H7 (cell line): Measurements from ENCODE around the gene SPACDR. TPM values are rescaled to one million over a fixed set of nuclear protein-coding genes. Genes with fewer than 3 reads are reported as not detected.
"Not testable (repeated sequence)": the region's sequence is repeated elsewhere in the genome, so short reads cannot be mapped to it uniquely, and the experiment has no call there.

Experiments used
- DNase-seq: peaks from one replicate; pipeline ENCODE4 v3.0.0; 2012
- H3K27me3 ChIP-seq: 2 replicates; pipeline ENCODE4 v1.6.0; 2011; ENCODE audit warnings: mild to moderate bottlenecking, low read length; ENCODE audit not compliant: control insufficient read depth, insufficient read depth
- H3K36me3 ChIP-seq: replicated peaks from 2 replicates; pipeline ENCODE4 v1.5.1; 2011; ENCODE audit warnings: low read length; ENCODE audit not compliant: control insufficient read depth, insufficient read depth
- H3K4me3 ChIP-seq: 2 replicates; pipeline ENCODE4 v1.5.1; 2011; ENCODE audit warnings: low read depth, mild to moderate bottlenecking, control low read depth, low read length, moderate library complexity; ENCODE audit not compliant: insufficient read depth
- total RNA-seq: library from RNA; depleted of rRNA; stranded (reverse); fragments of >200 nt; shearing (Covaris generic); gene quantifications from 2 replicates; pipeline ENCODE4 v1.2.3, GENCODE V29; 2014

The SPACDR gene
- total RNA-seq, 1 experiment from 2014 or later: 1.1 TPM

DNA sequence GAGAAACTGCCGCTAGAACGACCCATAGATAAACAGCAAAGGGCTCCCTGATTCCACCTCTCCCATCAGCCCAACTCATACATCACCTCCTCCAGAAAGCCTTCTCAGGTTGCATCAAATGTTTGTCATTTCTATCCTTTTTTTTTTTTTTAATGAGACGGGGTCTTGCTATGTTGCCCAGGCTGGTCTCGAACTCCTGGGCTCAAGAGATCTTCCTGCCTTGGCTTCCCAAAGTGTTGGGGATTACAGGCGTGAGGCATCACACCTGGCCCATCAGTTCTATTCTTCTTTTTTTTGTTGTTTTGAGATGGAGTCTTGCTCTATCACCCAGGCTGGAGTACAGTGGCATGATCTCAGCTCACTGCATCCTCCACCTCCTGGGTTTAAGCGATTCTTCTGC, 7.0 kb downstream of the SPACDR start:
- DNase-seq: no peak
- H3K4me3 ChIP-seq: no peak overlapping the region
- H3K36me3 ChIP-seq: no peaks in the 10 kb centered on the region
- no peaks in the 10 kb centered on the region for H3K27me3 ChIP-seq

DNA sequence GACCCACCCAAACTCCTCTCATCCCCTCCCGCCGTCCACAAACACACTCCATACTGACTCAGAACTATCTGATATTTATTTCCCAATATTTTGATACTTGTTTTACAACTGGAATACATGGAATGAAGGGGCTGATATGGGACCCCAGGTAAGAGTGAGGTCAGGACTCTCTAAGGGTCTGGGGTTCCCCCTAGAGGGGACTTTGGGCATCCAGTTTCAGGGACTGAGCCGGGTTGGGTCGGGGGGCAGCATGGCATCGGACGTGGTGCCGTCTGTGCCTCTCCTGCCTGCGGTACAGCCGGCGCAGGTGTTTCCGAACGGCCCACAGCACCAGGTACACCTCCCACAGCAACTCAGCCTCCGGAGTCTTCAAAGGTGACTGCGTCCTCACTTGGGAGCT, 7.5 kb downstream of the SPACDR start:
- no peak overlapping the region for H3K4me3 ChIP-seq
- peak; percentile 82 for DNase-seq
- H3K36me3 ChIP-seq: no peaks in the 10 kb centered on the region
- no peaks in the 10 kb centered on the region for H3K27me3 ChIP-seq

DNA sequence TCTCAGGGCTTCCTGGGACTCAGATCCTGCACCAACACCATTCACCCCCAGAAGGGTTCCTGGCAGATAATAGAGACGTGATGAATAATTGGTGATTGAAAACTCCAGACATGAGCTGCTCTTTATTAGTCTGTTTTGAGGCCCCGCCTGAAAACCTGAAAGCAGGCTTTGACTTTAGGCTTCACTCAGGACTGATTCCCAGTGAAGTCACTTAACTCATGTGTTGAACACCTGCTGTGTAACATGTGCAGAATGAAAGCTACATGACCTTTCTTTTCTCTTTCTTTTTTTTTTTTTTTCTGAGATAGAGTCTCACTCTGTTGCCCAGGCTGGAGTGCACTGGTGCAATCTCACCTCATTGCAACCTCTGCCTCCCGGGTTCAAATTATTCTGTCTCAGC, 8.9 kb downstream of the SPACDR start:
- Histone ChIP-seq H3K36me3 (no peaks in the 10 kb centered on the region), H3K4me3 (no peak overlapping the region), H3K27me3 (no peaks in the 10 kb centered on the region)
- no peak for DNase-seq

DNA sequence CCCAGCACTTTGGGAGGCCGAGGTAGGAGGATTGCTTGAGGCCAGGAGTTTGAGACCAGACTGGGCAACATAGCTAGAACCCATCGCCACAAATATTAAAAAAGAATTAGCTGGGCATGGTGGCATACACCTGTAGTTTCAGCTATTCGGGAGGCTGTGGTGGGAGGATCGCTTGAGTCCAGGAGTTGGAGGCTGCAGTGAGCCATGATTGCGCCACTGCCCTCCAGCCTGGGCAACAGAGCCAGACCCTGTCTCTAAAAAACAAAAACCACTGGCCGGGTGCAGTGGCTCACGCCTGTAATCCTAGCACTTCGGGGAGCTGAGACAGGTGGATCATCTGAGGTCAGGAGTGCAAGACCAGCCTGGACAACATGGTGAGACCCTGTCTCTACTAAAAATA, 10.2 kb downstream of the SPACDR start:
- H3K27me3 ChIP-seq, H3K36me3 ChIP-seq, DNase-seq, H3K4me3 ChIP-seq: not testable (repeated sequence)

DNA sequence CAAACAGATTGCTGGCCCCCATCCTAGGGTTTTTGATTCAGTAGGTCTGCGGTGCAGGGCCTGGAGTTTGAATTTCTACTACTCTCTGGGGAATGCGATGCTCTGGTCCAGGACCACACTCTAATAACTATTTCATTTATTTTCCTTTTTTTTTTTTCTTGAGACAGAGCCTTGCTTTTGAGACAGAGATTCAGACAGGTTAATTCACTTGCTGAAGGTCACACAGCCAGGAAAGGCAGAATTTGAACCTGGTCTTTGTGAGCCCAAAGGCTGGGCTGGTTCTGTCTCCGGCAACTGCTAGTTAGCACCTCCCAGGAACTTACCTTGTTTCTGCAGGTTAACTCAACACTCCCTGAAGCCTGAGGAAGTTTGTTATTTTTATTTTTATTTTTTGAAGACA, 11.5 kb downstream of the SPACDR start:
- no peaks in the 10 kb centered on the region for H3K36me3 ChIP-seq
- no peak for DNase-seq
- H3K4me3 ChIP-seq: no peak overlapping the region
- no peaks in the 10 kb centered on the region for H3K27me3 ChIP-seq

DNA sequence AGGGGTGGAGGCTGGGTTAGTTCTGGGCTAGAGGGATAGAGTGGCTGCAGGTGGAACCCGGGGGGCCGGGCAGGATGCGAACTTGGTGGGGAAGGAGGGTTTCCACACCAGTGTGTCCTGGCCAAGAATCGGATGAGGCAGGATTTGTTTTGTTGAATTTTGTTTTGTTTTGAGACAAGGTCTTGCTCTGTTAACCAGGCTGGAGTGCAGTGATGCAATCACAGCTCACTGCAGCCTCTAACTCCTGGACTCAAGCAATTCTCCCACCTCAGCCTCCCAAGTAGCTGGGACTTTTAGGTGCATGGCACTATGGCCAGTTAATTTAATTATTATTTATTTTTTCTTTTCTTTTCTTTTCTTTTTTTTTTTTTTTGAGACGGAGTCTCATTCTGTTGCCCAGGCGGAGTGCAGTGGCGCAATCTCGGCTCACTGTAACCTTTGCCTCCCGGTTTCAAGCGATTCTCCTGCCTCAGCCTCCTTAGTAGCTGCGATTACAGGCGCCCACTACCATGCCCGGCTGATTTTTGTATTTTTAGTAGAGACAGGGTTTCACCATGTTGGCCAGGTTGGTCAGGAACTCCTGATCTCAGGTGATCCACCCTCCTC, 14.8 kb downstream of the SPACDR start:
- H3K4me3 ChIP-seq: no peak overlapping the region
- DNase-seq: no peak
- no peaks in the 10 kb centered on the region for H3K27me3 ChIP-seq
- H3K36me3 ChIP-seq: no peaks in the 10 kb centered on the region

DNA sequence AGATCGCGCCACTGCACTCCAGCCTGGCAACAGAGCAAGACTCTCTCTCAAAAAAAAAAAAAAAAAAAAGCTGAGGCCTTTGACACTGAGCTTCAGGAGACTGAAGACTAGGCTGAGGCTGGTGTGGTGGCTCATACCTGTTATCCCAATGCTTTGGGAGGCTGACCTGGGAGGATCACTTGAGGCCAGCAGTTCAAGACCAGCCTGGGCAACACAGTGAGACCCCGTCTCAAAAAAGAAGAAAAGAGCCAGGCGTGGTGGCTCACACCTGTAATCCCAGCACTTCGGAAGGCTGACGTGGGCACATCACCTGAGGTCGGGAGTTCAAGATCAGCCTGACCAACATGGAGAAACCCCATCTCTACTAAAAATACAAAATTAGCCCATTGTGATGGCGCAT, 16.7 kb downstream of the SPACDR start:
- not testable (repeated sequence) for H3K27me3 ChIP-seq, H3K36me3 ChIP-seq, H3K4me3 ChIP-seq, DNase-seq

DNA sequence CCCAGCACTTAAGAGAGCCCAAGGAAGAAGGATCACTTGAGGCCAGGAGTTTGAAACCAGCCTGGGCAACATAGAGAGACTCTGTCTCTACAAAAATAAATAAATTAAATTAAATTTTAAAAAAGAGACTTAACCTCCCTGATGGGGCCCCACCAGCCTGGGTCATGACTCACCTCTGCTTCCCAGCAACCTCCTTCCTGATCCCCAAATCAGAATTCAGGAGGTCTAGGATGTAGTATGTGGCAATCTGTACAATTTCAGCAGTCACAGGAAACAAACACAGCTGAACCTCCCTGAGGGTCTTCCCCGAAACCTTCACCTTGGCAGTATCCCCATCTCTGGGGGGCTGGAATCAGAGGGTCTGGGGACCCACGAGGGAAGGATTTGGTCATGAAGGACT, 18.0 kb downstream of the SPACDR start:
- Histone ChIP-seq H3K36me3 (no peaks in the 10 kb centered on the region), H3K27me3 (no peaks in the 10 kb centered on the region), H3K4me3 (no peak overlapping the region)
- DNase-seq: no peak

DNA sequence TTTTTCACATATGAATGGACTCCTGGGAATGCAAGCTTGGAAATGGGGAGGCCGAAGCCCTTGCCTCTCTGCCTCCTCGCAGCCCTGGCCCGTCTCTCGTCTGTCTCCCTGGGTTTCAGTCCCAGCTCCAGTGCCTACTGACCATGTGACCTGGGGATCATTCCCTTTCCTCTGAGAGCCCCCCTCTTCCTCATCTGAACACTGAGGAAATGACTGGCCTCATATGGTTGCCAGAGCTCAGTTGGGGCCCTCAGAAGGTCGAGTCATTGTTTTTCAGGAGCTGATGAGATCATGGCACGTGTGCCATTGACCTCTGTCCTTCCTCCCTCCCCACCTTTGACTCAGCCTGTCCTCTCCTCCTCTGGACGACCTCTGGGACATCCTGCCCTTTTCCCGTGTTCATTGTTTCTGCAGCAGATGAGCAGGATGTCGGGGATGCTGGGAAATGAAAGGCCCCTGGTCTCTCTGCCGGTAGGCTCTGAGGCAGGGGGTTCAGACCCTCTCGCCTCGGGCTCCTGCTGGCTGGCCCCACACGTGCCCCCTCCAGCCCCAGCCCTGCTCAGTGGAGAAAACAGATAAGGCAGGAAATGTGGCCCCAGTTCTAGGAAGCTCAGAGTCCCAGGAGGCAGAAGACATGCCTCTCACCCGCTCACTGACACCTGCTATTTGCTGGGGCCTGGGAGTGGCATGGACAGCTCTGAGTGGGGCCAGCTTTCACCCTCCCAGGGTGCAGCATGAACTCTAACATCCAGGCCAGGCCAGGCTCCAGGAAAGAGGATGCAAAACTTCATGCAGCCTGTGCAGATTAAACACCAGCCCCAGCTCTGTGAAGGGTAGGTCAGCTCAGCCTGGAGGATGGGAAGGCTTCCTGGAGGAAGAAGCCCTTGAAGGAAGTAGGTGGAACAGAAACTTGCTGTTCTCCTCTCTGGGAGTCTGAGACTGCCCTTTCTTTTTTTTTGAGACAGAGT, 19.5 kb downstream of the SPACDR start:
- no peaks in the 10 kb centered on the region for H3K27me3 ChIP-seq
- no peak overlapping the region for H3K4me3 ChIP-seq
- DNase-seq: peak; percentile 44
- no peaks in the 10 kb centered on the region for H3K36me3 ChIP-seq

DNA sequence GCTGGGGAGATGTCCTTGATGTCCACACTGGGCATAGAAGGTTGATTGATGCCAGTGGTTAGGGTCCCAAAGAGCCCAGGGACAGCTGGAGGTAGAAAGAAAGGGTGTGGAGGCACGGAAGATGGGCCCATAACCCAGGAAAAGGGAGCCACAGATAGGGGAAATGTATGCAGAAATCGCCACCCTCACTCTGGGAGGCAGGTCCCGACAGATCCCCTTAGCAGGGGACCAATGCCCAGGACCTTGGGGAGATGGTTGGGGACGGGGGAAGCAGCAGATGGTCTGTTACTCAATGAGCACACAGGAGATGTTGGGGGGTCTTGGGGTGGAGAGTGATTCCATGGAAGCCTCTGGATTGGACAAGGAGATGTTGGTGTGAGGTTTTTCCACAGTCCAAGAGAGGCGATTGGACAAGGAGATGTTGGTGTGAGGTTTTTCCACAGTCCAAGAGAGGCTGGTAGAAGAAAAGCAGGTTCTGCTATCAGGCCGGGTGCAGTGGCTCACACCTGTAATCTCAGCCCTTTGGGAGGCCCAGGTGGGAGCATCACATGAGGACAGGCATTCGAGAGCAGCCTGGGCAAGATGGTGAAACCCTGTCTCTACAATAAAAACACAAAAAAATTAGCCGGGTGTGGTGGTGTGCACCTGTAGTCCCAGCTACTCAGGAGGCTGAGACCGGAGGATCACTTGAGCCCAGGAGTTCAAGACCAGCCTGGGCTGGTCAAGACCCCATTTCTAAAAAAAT, 20.8 kb downstream of the SPACDR start:
- no peak for DNase-seq
- Histone ChIP-seq H3K4me3 (no peak overlapping the region), H3K36me3 (no peaks in the 10 kb centered on the region), H3K27me3 (no peaks in the 10 kb centered on the region)

DNA sequence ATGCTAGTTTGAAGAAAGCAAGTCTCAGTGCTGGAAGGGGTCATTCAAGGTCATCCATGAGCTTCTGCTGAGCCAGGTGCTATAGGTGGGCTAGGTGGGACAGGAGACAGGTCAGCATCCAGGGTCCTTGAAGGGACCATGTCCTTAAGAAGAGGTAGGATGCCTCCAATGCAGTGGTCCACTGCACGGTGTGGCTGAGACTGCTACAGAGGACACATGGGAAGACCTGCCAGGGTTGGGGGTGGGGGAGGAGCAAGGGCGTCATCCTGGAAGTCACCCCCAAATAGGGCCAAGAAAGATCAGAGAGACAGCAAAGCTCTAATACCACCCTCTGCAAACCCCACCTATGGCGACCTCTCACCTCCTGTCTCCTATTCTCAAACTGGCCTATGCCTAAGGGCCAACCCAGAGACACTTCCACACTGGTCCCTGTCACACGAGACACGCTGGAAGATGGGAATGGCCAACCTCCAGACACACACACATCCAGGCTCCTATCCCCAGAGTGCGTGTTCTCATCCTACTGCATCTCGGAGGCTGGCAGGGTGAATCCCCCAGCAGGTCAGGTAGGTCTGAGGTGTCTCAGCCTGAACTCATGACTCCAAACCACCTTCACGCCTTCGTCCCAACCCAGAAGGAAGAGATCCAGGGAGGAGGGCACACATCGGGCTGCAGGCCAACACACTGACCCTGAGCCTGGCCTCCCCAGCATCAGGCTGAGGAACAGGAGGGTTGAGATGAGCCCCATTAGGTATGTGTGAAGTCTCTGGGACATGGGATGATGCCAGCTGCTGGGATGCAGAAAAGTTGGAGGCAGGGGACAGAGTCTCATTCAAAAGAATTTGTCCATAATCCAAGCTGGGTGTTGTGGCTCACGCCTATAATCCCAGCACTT, 22.2 kb downstream of the SPACDR start:
- Histone ChIP-seq H3K27me3 (no peaks in the 10 kb centered on the region), H3K36me3 (no peaks in the 10 kb centered on the region), H3K4me3 (no peak overlapping the region)
- DNase-seq: no peak

DNA sequence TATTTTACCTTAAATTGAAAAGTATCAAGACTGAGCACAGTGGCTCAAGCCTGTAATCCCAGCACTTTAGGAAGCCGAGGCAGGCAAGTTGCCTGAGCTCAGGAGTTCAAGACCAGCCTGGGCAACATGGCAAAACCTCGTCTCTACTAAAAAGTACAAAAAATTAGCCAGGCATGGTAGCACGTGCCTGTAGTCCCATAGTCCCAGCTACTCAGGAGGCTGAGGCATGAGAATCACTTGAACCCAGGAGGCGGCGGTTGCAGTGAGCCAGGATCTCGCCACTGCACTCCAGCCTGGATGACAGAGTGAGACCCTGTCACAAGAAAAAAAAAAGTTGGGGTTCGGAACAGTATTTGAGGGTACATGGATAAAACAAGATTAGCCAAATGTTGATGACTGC, 24.8 kb downstream of the SPACDR start:
- not testable (repeated sequence) for H3K4me3 ChIP-seq, H3K36me3 ChIP-seq, DNase-seq, H3K27me3 ChIP-seq

DNA sequence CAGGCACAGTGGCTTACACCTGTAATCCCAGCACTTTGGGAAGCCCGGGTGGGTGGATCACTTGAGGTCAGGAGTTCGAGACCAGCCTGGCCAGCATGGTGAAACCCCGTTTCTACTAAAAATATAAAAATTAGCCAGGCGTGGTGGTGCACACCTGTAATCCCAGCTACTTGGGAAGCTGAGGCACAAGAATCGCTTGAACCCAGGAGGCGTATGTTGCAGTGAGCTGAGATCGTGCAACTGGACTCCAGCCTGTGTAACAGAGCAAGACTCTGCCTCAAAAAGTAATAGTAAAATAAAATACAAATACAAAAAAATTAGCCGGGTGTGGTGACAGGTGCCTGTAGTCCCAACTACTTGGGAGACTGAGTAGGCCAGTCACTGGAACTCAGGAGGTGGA, 25.3 kb downstream of the SPACDR start:
- DNase-seq, H3K27me3 ChIP-seq: not testable (repeated sequence)

DNA sequence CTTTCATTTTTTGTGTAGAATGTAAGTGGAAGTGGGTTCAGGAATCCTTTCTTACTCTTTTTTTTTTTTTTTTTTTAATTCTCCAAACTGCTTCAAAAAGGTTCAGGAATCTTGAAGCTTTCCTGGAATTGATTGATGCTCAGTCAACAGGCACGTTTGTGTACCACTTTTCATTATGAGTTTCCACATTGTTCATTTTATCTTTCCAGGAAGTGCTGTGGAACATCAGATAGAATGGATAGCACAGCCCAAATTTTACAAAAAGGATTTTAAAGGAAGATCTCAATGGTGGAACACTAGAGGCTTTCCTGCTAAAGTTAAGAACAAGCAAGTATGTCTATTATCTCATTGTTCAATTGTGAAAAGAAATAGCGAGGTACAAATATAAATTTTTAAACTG, 25.9 kb downstream of the SPACDR start:
- no peaks in the 10 kb centered on the region for H3K27me3 ChIP-seq
- peaks cover 14% of the 10 kb centered on the region for H3K36me3 ChIP-seq
- H3K4me3 ChIP-seq: no peak overlapping the region
- DNase-seq: no peak

More for the DNA sequence above, 25.3 kb downstream of the SPACDR start:
- not testable (repeated sequence) for H3K4me3 ChIP-seq, H3K36me3 ChIP-seq
